ENCODE measurements around the gene PRDX1.
"Not testable (repeated sequence)": the region's sequence is repeated elsewhere in the genome, so short reads cannot be mapped to it uniquely, and the experiment has no call there.

The PRDX1 gene

GRCh38 chr1:45531873-45532272, 10.2 kb upstream of the PRDX1 start:
- no peak overlapping the region for H3K27ac ChIP-seq
- TF ChIP-seq CTCF (conservative IDR thresholded peaks at IDR 0.05), result no peak

- no peak overlapping the region for H3K27ac ChIP-seq
- TF ChIP-seq CTCF (conservative IDR thresholded peaks at IDR 0.05), result no peak
Observed at GRCh38 chr1:45530632-45531135, 9.0 kb upstream of the PRDX1 start.

DNA sequence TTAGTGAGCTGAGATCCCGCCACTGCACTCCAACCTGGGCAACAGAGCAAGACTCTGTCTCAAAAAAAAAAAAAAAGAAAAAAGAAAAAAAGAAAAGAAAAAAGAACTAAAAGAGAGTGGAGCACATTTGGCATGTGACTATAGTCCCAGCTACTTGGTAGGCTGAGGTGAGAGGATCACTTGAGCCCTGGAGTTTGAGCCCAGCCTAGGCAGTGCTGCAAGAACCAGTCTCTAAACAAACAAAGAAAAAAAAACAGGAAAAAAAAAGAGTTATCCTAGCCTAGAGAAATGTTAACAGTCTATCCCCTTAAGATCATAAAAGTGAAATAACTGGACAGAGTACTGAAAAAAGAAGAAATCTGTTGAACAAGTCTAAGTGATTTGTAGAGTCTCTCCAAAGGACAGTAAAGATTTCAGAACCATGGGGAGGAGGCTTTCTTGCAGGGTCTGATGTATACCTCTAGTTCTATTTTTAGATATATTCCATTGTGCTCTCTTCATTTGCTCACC, 4.5 kb upstream of the PRDX1 start:
- peak overlapping the region; percentile 23 for H3K27ac ChIP-seq
- TF ChIP-seq CTCF (conservative IDR thresholded peaks at IDR 0.05), result no peak

- not testable (repeated sequence) for H3K27ac ChIP-seq
Observed at GRCh38 chr1:45523975-45524374, 2.3 kb upstream of the PRDX1 start.

DNA sequence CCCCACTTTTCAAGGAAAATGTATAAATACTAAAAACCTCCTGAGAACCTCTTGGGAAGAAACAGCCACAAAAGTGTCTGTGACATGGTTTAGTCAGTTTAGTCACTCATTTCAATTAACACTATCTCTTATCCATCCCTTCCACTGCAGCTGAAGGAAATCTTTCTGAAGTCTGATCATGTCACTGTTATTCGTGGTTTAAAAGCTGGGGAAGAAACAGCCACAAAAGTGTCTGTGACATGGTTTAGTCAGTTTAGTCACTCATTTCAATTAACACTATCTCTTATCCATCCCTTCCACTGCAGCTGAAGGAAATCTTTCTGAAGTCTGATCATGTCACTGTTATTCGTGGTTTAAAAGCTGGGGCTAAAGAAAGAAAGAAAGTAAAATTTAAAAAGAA, 1.8 kb upstream of the PRDX1 start:
- not testable (repeated sequence) for H3K27ac ChIP-seq

GRCh38 chr1:45522324-45523104, 830 bp upstream of the PRDX1 start:
- no peak for TF ChIP-seq CTCF (conservative IDR thresholded peaks at IDR 0.05)
- H3K27ac ChIP-seq, result peak overlapping the region; percentile 87

DNA sequence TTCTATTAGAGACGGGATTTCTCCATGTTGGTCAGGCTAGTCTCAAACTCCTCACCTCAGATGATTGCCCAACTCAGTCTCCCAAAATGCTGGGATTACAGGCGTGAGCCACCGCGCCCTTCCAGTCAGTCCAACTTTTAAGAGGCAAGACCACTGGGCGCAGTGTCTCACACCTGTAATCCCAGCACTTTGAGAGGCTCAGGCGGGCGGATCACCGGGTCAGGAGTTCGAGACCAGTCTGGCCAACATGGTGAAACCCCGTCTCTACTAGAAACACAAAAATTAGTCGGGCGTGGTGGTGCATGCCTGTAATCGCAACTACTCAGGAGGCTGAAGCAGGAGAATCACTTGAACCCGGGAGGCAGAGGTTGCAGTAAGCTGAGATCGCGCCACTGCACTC, 1.9 kb downstream of the PRDX1 start:
- not testable (repeated sequence) for H3K27ac ChIP-seq

DNA sequence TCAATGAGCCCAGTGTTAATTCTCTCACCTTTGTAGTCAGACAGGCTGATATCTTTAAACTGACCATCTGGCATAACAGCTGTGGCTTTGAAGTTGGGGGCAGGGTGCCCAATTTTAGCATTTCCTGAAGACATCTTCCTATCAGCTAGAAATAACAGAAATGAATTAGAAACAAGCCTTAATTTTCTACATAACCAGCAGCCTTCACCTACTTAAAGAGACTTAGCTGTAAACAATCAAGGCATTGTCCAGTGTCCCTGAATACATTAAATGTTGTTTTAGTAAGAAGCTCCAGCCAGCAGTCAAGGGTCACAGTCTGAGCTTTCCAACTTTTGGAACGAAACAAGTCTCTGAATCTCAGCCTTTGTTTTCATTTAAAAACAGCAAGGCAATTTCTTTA, 2.8 kb downstream of the PRDX1 start:
- H3K27ac ChIP-seq, result peak overlapping the region; percentile 13; the same call in 1 of the 2 replicates
- TF ChIP-seq CTCF (conservative IDR thresholded peaks at IDR 0.05), result no peak

- H3K27ac ChIP-seq, result not testable (repeated sequence)
Observed at GRCh38 chr1:45518366-45518765, 3.3 kb downstream of the PRDX1 start.

DNA sequence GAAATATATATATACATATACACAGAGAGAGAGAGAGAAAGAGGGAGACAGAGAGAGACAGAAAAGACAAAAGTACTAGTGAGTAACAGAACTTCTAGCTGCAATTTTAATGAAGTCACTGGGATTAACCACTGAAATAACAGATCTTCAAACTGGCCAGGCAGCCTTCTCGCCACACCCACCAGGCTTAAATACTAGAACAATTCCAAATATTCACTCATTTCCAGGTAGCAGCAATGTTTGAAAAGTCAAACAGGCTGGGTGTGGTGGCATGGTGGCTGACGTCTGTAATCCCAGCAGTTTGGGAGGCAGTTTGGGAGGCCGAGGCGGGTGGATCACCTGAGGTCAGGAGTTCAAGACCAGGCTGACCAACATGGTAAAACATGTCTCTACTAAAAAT, 5.2 kb downstream of the PRDX1 start:
- TF ChIP-seq CTCF (conservative IDR thresholded peaks at IDR 0.05), result no peak
- H3K27ac ChIP-seq, result no peak overlapping the region
